GM23248 (cell line): ENCODE measurements around the gene HK3. TPM values are rescaled to one million over a fixed set of nuclear protein-coding genes. Genes with fewer than 3 reads are reported as not detected.

Experiments
- DNase-seq: peaks from one replicate; pipeline ENCODE4 v3.0.0-alpha.2; 2015
- H2AFZ ChIP-seq: fragments of 200-600 bp; sonication (generic); 2 replicates; pipeline ENCODE4 v1.6.1; 2016; ENCODE audit warnings: antibody characterized with exemption
- H3F3A ChIP-seq: fragments of 200-600 bp; sonication (generic); 2 replicates; pipeline ENCODE4 v1.6.1; 2016; ENCODE audit warnings: mild to moderate bottlenecking, antibody characterized with exemption, mixed run types; ENCODE audit not compliant: insufficient read depth
- H3K27ac ChIP-seq: fragments of 200-600 bp; sonication (generic); 2 replicates; pipeline ENCODE4 v1.5.1; 2016; ENCODE audit warnings: mild to moderate bottlenecking
- H3K27me3 ChIP-seq: fragments of 200-600 bp; sonication (generic); replicated peaks from 2 replicates; pipeline ENCODE4 v1.6.1; 2016; ENCODE audit warnings: mild to moderate bottlenecking; ENCODE audit not compliant: insufficient read depth
- H3K36me3 ChIP-seq: fragments of 200-600 bp; sonication (generic); 2 replicates; pipeline ENCODE4 v1.6.1; 2016; ENCODE audit warnings: low read depth, mild to moderate bottlenecking
- H3K4me1 ChIP-seq: fragments of 200-600 bp; sonication (generic); 2 replicates; pipeline ENCODE4 v1.6.1; 2016; ENCODE audit warnings: mild to moderate bottlenecking; ENCODE audit not compliant: insufficient read depth
- H3K4me2 ChIP-seq: fragments of 200-600 bp; sonication (generic); one replicate; pipeline ENCODE4 v1.6.1; 2016; ENCODE audit warnings: mild to moderate bottlenecking; ENCODE audit not compliant: unreplicated experiment
- H3K4me3 ChIP-seq: fragments of 200-600 bp; sonication (generic); 2 replicates; pipeline ENCODE4 v1.5.1; 2016; ENCODE audit warnings: mild to moderate bottlenecking
- H3K79me2 ChIP-seq: fragments of 200-600 bp; sonication (generic); 2 replicates; pipeline ENCODE4 v1.6.1; 2016; ENCODE audit warnings: mild to moderate bottlenecking; ENCODE audit not compliant: insufficient read depth
- H3K9ac ChIP-seq: fragments of 200-600 bp; sonication (generic); 2 replicates; pipeline ENCODE4 v1.6.1; 2016; ENCODE audit warnings: mild to moderate bottlenecking
- H3K9me2 ChIP-seq: fragments of 200-600 bp; sonication (generic); 2 replicates; pipeline ENCODE4 v1.6.1; 2016; ENCODE audit warnings: mixed run types, mild to moderate bottlenecking, moderate library complexity; ENCODE audit not compliant: insufficient read depth
- H3K9me3 ChIP-seq: fragments of 200-600 bp; sonication (generic); one replicate; pipeline ENCODE4 v1.6.1; 2017; ENCODE audit warnings: low read depth
- H4K20me1 ChIP-seq: fragments of 200-600 bp; sonication (generic); 2 replicates; pipeline ENCODE4 v1.6.0; 2016; ENCODE audit not compliant: insufficient read depth
- EZH2 ChIP-seq: fragments of 200-600 bp; sonication (generic); IDR thresholded peaks from 2 replicates; pipeline ENCODE4 v1.6.1; 2018; ENCODE audit warnings: antibody characterized with exemption, mild to moderate bottlenecking; ENCODE audit not compliant: insufficient read depth, poor library complexity, severe bottlenecking
- EZH2phosphoT487 ChIP-seq: fragments of 200-600 bp; sonication (generic); IDR thresholded peaks from 2 replicates; pipeline ENCODE4 v1.6.1; 2018; ENCODE audit warnings: antibody characterized with exemption, moderate library complexity, mild to moderate bottlenecking, low read depth; ENCODE audit not compliant: insufficient read depth
- WGBS, 2 experiments: methylation state at CpG; one replicate each; pipeline ENCODE4 v1.1.6; 2015 to 2017; ENCODE audit warnings: low lambda C conversion rate in 2 of 2, low coverage in 1 of 2; ENCODE audit errors: missing lambda C conversion rate in 2 of 2; 5-methylcytosine and 5-hydroxymethylcytosine counted together
- in situ Hi-C: fragments of 300-500 bp; cut with MboI; formaldehyde crosslinking; loops from 2 replicates; pipeline ENCODE4 v1.15.0; 2020
- polyA plus RNA-seq: library from polyadenylated mRNA; unstranded; fragments of >200 nt; fragmentation: Nextera tagmentation; extraction: Ambion mirVana; gene quantifications from 2 replicates; pipeline ENCODE4 v1.2.1, GENCODE V29; 2016
- total RNA-seq: library from RNA; depleted of rRNA; stranded (reverse); fragments of >200 nt; shearing (Covaris generic); gene quantifications from 2 replicates; pipeline ENCODE4 v1.2.3, GENCODE V29; 2014

The HK3 gene
- total and polyA plus RNA-seq, 2 experiments from 2014 or later: not detected

- Histone ChIP-seq H2AFZ (no peak overlapping the region), H3F3A (no peaks in the 10 kb centered on the region; the same call in 1 of the 2 replicates)
- no peak for TF ChIP-seq EZH2phosphoT487
- no peak for TF ChIP-seq EZH2
Observed at GRCh38 chr5:176908675-176909368, 9.7 kb upstream of the HK3 start.

GRCh38 chr5:176906796-176907195, 7.7 kb upstream of the HK3 start:
- in situ Hi-C loops: no loop called here
- H3K79me2 ChIP-seq: no peaks in the 10 kb centered on the region
- TF ChIP-seq EZH2 (no peak), EZH2phosphoT487 (no peak)
- WGBS, 2 experiments: 81 to 82% methylated on average over 3 of the region's 3 CpGs
- H3K27me3 ChIP-seq: no peaks in the 10 kb centered on the region
- H3F3A ChIP-seq: no peaks in the 10 kb centered on the region; the same call in 1 of the 2 replicates
- no peaks in the 10 kb centered on the region for H3K9me3 ChIP-seq
- H3K27ac ChIP-seq: no peak overlapping the region
- no peak overlapping the region for H3K4me2 ChIP-seq
- peaks cover 65% of the 10 kb centered on the region for H3K36me3 ChIP-seq
- H3K4me3 ChIP-seq: no peak overlapping the region
- H4K20me1 ChIP-seq: no peaks in the 10 kb centered on the region
- no peak overlapping the region for H2AFZ ChIP-seq
- H3K9me2 ChIP-seq: no peaks in the 10 kb centered on the region
- no peaks in the 10 kb centered on the region for H3K4me1 ChIP-seq
- DNase-seq: no peak
- H3K9ac ChIP-seq: no peak overlapping the region

More at GRCh38 chr5:176908675-176909368, 9.7 kb upstream of the HK3 start:
- H3K4me2 ChIP-seq: no peak overlapping the region
- no peak overlapping the region for H3K9ac ChIP-seq
- in situ Hi-C loops: no loop called here
- no peaks in the 10 kb centered on the region for H4K20me1 ChIP-seq
- H3K9me2 ChIP-seq: no peaks in the 10 kb centered on the region
- peaks cover 51% of the 10 kb centered on the region for H3K36me3 ChIP-seq
- no peak overlapping the region for H3K27ac ChIP-seq
- no peaks in the 10 kb centered on the region for H3K79me2 ChIP-seq
- no peaks in the 10 kb centered on the region for H3K27me3 ChIP-seq
- H3K9me3 ChIP-seq: no peaks in the 10 kb centered on the region
- 98 to 99% methylated on average over 5 of the region's 5 CpGs for WGBS, 2 experiments
- no peak overlapping the region for H3K4me3 ChIP-seq
- DNase-seq: no peak
- H3K4me1 ChIP-seq: no peaks in the 10 kb centered on the region

GRCh38 chr5:176906126-176906525, 7.0 kb upstream of the HK3 start:
- Histone ChIP-seq H3K27ac (no peak overlapping the region), H3K4me2 (no peak overlapping the region), H3K27me3 (no peaks in the 10 kb centered on the region), H2AFZ (no peak overlapping the region), H4K20me1 (no peaks in the 10 kb centered on the region), H3K9me3 (no peaks in the 10 kb centered on the region), H3K4me1 (no peaks in the 10 kb centered on the region), H3K36me3 (peaks cover 65% of the 10 kb centered on the region), H3K9ac (no peak overlapping the region), H3F3A (no peaks in the 10 kb centered on the region; the same call in 1 of the 2 replicates), H3K4me3 (no peak overlapping the region), H3K9me2 (no peaks in the 10 kb centered on the region), H3K79me2 (no peaks in the 10 kb centered on the region)
- no peak for DNase-seq
- in situ Hi-C loops: no loop called here
- no peak for TF ChIP-seq EZH2phosphoT487
- TF ChIP-seq EZH2: no peak
- 92 to 100% methylated on average over 1 of the region's 1 CpG for WGBS, 2 experiments

- Histone ChIP-seq H3K27ac (no peak overlapping the region), H3K9me3 (no peaks in the 10 kb centered on the region), H3K79me2 (no peaks in the 10 kb centered on the region), H4K20me1 (no peaks in the 10 kb centered on the region), H3K27me3 (no peaks in the 10 kb centered on the region), H3F3A (no peaks in the 10 kb centered on the region; the same call in 1 of the 2 replicates), H3K4me3 (no peak overlapping the region), H2AFZ (no peak overlapping the region), H3K4me1 (no peaks in the 10 kb centered on the region), H3K9ac (no peak overlapping the region), H3K9me2 (no peaks in the 10 kb centered on the region), H3K36me3 (peaks cover 65% of the 10 kb centered on the region), H3K4me2 (no peak overlapping the region)
- no peak for DNase-seq
- in situ Hi-C loops: no loop called here
- no peak for TF ChIP-seq EZH2
- 72% methylated on average over 3 of the region's 3 CpGs for WGBS, 2 experiments
Observed at GRCh38 chr5:176904276-176904675, 5.1 kb upstream of the HK3 start.
